GM21576 (cell line): Measurements from ENCODE around the gene POGK.
"Not testable (repeated sequence)": the region's sequence is repeated elsewhere in the genome, so short reads cannot be mapped to it uniquely, and the experiment has no call there.

ENCODE experiments used
- ATAC-seq: cut with Tn5 transposase; IDR thresholded peaks from one replicate; pipeline ENCODE4 v1.9.1; 2021; ENCODE audit warnings: mild to moderate bottlenecking, moderate library complexity; ENCODE audit not compliant: unreplicated experiment

POGK gene, protein sequence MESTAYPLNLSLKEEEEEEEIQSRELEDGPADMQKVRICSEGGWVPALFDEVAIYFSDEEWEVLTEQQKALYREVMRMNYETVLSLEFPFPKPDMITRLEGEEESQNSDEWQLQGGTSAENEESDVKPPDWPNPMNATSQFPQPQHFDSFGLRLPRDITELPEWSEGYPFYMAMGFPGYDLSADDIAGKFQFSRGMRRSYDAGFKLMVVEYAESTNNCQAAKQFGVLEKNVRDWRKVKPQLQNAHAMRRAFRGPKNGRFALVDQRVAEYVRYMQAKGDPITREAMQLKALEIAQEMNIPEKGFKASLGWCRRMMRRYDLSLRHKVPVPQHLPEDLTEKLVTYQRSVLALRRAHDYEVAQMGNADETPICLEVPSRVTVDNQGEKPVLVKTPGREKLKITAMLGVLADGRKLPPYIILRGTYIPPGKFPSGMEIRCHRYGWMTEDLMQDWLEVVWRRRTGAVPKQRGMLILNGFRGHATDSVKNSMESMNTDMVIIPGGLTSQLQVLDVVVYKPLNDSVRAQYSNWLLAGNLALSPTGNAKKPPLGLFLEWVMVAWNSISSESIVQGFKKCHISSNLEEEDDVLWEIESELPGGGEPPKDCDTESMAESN

GRCh38 chr1:166838766-166839599 is at the start of gene POGK:
Gene POGK (plus strand): TSS chr1:166839475. CDS start chr1:166840957, 1,482 bp downstream.
- peak; percentile 96 for ATAC-seq

GRCh38 chr1:166796620-166797236 is 42.5 kb upstream of the POGK start:
- ATAC-seq, result no peak

- ATAC-seq, result no peak
Measured at GRCh38 chr1:166808952-166809351, 30.3 kb upstream of the POGK start.

GRCh38 chr1:166811691-166812090 is 27.6 kb upstream of the POGK start:
- no peak for ATAC-seq

- no peak for ATAC-seq
Measured at GRCh38 chr1:166813508-166814223, 25.6 kb upstream of the POGK start.

DNA sequence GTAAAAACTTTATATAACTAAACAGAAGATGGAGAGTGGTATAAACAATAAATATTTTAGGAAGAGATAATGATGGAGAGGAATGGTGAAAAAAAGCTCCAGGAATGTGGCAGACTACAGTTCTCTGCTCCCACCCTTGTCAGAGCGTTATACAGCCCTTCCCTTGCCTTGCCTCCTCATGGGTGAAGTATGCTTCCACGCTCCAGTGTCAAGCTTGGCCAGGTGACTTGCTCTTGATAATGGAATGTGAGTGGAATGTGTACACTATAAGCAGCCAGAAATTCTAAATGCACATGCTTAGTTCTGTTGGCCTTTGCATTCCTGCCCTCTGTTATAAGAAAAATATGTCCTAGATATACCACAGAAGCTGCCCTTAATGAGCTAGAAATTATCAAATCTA is 24.7 kb upstream of the POGK start:
- no peak for ATAC-seq

- no peak for ATAC-seq
Measured at GRCh38 chr1:166819974-166820373, 19.3 kb upstream of the POGK start.

DNA sequence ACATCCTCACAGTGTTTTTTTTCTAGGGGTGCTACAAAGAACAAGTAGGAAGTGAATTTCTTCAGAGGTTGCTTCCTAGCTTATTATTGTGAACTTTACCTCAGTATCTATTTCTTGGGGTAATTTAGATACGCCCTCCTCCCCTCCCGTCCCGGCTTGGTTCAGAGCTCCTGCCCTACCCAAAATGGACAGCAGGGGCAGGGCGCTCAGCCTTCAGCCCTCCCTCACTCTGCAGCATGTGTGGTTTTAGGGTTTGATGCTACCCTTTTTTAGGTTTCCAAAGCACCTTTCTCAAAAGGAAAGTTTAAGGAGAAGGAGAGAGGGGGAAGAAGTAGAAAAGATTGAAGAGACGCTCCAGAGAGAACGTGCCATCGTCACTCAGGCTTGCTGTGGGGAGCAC is 16.9 kb upstream of the POGK start:
- no peak for ATAC-seq

- ATAC-seq, result no peak
Measured at GRCh38 chr1:166827426-166827825, 11.8 kb upstream of the POGK start.

GRCh38 chr1:166829762-166830161 is 9.5 kb upstream of the POGK start:
- not testable (repeated sequence) for ATAC-seq

- no peak for ATAC-seq
Measured at GRCh38 chr1:166836733-166837132, 2.5 kb upstream of the POGK start.

DNA sequence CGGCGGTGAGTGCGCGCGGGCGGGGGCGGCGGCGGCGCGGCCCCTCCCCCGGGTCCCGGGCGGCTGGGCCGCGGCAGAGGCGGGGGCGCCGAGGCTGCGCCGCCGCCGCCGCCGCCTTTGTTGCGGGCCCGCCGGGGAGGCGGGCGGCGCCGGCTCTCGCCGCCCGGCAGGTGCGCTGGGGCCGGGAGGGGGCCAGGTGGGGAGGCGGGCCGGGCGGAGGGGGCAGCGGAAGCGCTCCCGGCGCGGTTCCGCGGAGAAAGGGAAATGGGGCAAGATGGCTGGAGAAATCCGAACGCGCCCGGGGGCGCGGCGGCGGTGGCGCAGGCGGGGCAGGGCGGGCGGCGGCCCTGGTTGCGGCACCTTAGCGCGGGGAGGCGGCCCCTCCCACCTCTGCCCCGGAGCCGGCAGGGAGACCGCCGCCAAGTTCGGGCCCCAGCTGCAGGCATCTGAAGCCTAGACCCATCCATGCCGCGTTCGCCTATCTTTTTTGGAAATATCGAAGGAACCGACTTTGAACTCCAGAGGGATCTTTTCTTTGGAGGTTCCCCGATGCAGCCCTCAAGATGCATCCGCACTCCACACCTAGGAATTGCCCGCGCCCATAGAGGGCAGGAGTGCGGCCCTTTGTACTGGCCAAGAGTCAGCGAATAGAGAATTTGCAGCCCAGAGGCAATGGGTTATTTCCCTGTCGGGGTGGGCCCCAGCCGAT is 479 bp downstream of the POGK start:
- ATAC-seq, result peak; percentile 30

DNA sequence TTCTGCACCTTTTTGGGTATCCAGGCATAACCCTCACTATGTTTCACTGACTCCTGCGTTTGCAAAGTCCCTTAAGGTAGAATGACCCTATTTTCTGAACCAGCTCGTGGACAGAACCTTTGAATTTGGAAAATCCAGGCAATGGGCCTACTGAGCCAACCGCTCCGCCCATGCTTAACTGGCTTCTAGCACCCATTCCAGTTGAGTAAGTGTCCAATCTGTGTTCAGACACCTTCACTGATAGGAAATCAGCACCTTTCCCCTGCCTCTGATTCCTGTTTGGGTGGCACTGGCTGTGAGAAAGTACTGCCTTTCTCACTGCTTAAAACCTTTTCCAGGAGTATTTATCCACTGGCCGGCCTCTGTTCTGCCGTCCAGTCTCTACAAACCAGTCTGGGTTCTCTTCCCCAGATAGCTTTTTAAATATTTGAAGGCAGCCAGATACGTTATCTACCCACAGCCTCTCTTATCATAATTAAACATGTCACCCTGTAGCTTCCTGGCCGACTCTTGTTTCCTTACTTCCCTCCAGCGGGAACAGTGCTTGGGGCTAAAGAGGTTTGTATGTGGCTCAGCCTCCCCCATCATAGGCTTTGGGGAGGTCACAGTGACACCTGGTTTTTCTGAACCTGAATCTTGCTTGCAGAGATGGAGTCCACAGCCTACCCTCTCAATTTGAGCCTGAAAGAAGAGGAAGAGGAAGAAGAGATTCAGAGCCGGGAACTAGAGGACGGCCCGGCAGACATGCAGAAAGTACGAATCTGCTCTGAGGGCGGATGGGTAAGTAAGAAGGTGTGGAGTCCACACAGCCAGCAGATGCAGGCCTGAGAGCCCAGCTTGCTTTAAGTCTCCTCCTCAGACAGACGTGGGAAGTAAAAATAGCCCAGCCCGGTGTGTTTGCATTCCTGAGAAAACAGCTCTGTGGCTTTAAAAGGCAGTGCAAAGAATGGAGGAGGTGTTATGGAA is 1.3 kb downstream of the POGK start:
- no peak for ATAC-seq

DNA sequence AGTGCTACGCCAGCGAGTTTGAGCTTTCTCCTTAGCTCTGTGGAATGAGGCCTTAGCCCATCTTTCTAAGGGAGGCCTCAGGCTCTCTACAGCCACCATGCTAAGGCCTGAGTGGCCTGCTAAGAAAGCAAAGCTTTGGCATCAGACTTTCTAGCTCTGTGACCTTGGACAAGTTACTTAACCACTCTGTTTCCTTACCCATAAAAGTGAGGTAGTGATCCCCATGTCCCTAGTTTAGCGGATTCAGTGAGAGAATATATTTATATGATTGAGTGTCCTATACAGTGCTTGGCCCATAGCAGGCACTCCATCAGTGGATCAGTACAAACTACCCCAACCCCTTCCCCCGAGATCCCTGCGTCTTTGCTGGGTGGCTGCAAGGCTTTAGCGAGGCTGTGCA is 4.0 kb downstream of the POGK start:
- no peak for ATAC-seq

DNA sequence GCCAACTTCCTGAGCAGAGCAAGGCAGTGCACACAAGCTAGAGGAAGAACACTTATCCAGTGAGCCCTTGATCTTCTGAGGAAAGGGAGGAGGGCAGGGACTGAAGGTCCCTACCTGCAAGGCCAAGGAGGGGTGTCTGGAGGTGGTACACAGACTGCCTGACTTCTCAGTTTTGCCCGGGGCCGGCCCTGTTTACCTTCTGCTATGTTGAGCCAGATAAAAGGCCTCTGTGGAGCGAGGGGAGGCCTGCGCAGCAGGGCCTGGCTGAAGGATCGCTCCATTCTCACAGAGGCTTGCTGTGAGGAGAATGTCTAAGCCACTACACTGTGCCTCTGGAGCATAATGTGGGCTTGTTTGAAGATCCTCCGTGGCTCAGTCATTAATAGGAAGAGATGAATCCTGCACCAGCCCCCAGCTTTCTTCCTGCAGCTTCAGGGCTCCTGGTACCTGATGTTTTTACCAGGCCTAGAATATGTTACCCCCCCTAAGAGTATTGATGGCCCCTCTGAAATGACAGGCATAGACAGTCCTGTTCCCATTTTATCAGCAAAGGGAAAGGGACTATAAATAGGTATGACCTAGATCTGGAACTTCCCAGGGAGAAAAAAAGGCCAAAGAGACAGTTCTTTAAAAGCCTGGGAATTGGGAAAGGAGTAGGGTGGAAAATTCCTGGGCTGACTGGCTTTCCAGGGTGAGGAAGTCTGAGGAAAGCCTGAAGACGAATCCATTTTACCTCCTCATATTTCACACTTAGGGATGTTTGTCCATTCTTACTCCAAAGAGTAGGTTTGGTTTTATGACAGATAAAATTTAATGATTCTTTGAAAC is 4.7 kb downstream of the POGK start:
- no peak for ATAC-seq

GRCh38 chr1:166844791-166845190 is 5.5 kb downstream of the POGK start:
- ATAC-seq, result no peak

GRCh38 chr1:166848193-166848592 is 8.9 kb downstream of the POGK start:
- no peak for ATAC-seq

GRCh38 chr1:166849135-166849534 is 9.9 kb downstream of the POGK start:
- no peak for ATAC-seq
